ENCODE results near the gene SOCS3. TPM values are rescaled to one million over a fixed set of nuclear protein-coding genes. Genes with fewer than 3 reads are reported as not detected.
A peak's percentile ranks its signal among the peaks of the same experiment; 100 is the strongest.

SOCS3 gene
- total and polyA plus RNA-seq, 4 donors = 65.8 to 545 (median 113) TPM

DNA sequence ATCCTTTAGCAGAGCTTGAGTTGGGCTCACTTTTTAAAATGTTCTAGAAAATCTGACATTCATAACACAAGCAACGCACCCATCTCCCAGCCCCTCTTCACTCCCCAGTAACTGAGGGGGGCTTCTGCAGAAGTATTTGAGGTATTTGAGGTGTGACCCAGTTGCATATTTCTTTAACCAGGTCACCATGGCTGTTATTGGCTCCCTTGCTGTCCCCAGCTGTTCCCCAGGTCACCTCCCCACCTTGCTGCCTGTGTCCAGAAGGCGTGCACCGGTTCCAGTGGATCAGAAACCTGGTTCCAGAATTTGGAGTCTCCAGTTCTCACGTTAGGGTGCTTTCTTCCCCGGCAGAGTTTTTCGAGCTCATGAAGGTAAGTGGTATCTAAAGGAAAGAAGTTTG is 32.4 kb upstream of the SOCS3 start:
- Histone ChIP-seq H3K4me1 (ENCODE audit: control insufficient read depth in 5 of 5, insufficient read depth in 5 of 5, low read length in 5 of 5) (peaks cover 0 to 45% (median 6%) of the 10 kb centered on the region in 5 donors), H3K4me3 (no peak overlapping the region), H3K27me3 (ENCODE audit: control insufficient read depth in 3 of 3, insufficient read depth in 3 of 3, low read length in 2 of 3) (no peaks in the 10 kb centered on the region), H3K27ac (ENCODE audit: low read depth in 1 of 2, low read length in 1 of 2) (no peak overlapping the region), H3K36me3 (ENCODE audit: control insufficient read depth in 4 of 4, insufficient read depth in 4 of 4, low read length in 4 of 4) (peaks cover 0 to 29% (median 6%) of the 10 kb centered on the region in 4 donors), H3K9me3 (ENCODE audit: control insufficient read depth in 4 of 4, insufficient read depth in 3 of 4, low read length in 3 of 4) (no peaks in the 10 kb centered on the region), H3K9ac (ENCODE audit: insufficient read depth in 1 of 2, low read length in 2 of 2) (no peak overlapping the region)
- TF ChIP-seq, protein P1, sequence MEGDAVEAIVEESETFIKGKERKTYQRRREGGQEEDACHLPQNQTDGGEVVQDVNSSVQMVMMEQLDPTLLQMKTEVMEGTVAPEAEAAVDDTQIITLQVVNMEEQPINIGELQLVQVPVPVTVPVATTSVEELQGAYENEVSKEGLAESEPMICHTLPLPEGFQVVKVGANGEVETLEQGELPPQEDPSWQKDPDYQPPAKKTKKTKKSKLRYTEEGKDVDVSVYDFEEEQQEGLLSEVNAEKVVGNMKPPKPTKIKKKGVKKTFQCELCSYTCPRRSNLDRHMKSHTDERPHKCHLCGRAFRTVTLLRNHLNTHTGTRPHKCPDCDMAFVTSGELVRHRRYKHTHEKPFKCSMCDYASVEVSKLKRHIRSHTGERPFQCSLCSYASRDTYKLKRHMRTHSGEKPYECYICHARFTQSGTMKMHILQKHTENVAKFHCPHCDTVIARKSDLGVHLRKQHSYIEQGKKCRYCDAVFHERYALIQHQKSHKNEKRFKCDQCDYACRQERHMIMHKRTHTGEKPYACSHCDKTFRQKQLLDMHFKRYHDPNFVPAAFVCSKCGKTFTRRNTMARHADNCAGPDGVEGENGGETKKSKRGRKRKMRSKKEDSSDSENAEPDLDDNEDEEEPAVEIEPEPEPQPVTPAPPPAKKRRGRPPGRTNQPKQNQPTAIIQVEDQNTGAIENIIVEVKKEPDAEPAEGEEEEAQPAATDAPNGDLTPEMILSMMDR (IDR thresholded peaks at IDR 0.05; ENCODE audit: control extremely low read depth, extremely low read depth) = no peak
- ATAC-seq (ENCODE audit: insufficient read depth, low FRiP score) = no peak
- 88 to 92% methylated on average over 6 of the region's 6 CpGs for WGBS, 2 donors
- DNase-seq = no peak

DNA sequence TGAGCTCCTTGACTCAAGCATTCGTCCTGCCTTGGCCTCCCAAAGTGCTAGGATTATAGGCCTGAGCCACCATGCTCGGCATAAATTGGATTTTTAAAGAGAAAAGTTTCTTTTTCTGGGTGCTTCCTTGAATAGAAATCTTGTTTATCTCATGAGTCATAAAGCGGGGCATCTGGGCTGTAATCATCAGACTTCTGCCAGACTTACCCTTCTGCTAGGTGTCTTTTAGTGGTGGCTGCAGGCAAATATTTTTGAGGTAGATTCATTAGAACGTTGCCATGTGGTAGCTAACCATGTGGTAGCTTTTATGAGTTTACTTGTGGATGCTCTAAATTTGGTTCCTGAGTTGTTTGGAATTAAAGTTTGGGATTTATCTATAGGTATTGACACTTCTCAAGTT is 32.0 kb upstream of the SOCS3 start:
- H3K9me3 ChIP-seq (ENCODE audit: control insufficient read depth in 4 of 4, insufficient read depth in 3 of 4, low read length in 3 of 4) = no peaks in the 10 kb centered on the region
- H3K9ac ChIP-seq (ENCODE audit: insufficient read depth in 1 of 2, low read length in 2 of 2) = no peak overlapping the region
- DNase-seq (no peak), ATAC-seq (ENCODE audit: insufficient read depth, low FRiP score) (no peak)
- peaks cover 0 to 45% (median 6%) of the 10 kb centered on the region in 5 donors for H3K4me1 ChIP-seq (ENCODE audit: control insufficient read depth in 5 of 5, insufficient read depth in 5 of 5, low read length in 5 of 5)
- H3K27me3 ChIP-seq (ENCODE audit: control insufficient read depth in 3 of 3, insufficient read depth in 3 of 3, low read length in 2 of 3) = no peaks in the 10 kb centered on the region
- no peak overlapping the region for H3K4me3 ChIP-seq
- TF ChIP-seq, protein P1 (IDR thresholded peaks at IDR 0.05; ENCODE audit: control extremely low read depth, extremely low read depth) = no peak
- peak overlapping the region in 1 of 2 donors; percentile 2 for H3K27ac ChIP-seq (ENCODE audit: low read depth in 1 of 2, low read length in 1 of 2)
- H3K36me3 ChIP-seq (ENCODE audit: control insufficient read depth in 4 of 4, insufficient read depth in 4 of 4, low read length in 4 of 4) = peaks cover 0 to 27% (median 5%) of the 10 kb centered on the region in 4 donors
- WGBS, 2 donors = 65 to 82% methylated on average over 4 of the region's 4 CpGs

DNA sequence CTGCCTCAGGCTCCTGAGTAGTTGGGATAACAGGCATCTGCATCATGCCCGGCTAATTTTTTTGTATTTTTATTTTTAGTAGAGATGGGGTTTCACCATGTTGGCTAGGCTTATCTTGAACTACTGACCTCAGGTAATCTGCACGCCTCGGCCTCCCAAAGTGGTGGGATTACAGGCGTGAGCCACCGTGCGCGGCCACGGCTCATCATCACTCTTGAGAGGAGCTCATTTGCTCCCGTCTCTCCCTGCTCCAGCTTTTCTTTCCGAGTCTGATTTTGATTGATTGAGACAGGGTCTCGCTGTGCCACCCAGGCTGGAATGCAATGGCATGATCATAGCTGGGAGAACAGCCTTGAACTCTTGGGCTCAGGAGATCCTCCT is 31.2 kb upstream of the SOCS3 start:
- peaks cover 2 to 46% (median 9%) of the 10 kb centered on the region in 5 donors for H3K4me1 ChIP-seq (ENCODE audit: control insufficient read depth in 5 of 5, insufficient read depth in 5 of 5, low read length in 5 of 5)
- H3K27ac ChIP-seq (ENCODE audit: low read depth in 1 of 2, low read length in 1 of 2) = peak overlapping the region in 1 of 2 donors; percentile 55
- H3K27me3 ChIP-seq (ENCODE audit: control insufficient read depth in 3 of 3, insufficient read depth in 3 of 3, low read length in 2 of 3) = no peaks in the 10 kb centered on the region
- 95 to 96% methylated on average over 11 of the region's 11 CpGs for WGBS, 2 donors
- H3K9me3 ChIP-seq (ENCODE audit: control insufficient read depth in 4 of 4, insufficient read depth in 3 of 4, low read length in 3 of 4) = no peaks in the 10 kb centered on the region
- H3K9ac ChIP-seq (ENCODE audit: insufficient read depth in 1 of 2, low read length in 2 of 2) = no peak overlapping the region
- H3K4me3 ChIP-seq = no peak overlapping the region
- no peak for DNase-seq
- TF ChIP-seq, protein P1 (IDR thresholded peaks at IDR 0.05; ENCODE audit: control extremely low read depth, extremely low read depth) = no peak
- ATAC-seq (ENCODE audit: insufficient read depth, low FRiP score) = no peak
- H3K36me3 ChIP-seq (ENCODE audit: control insufficient read depth in 4 of 4, insufficient read depth in 4 of 4, low read length in 4 of 4) = peaks cover 0 to 21% (median 3%) of the 10 kb centered on the region in 4 donors

Data from lung (tissue), 12 donors.